HG03558 (cell line): ENCODE results near the gene HOXD13.

ENCODE experiments used
- ATAC-seq: cut with Tn5 transposase; IDR thresholded peaks from one replicate; pipeline ENCODE4 v1.9.1; 2021; ENCODE audit warnings: moderate number of reproducible peaks; ENCODE audit not compliant: unreplicated experiment; ENCODE audit errors: extremely low read depth

The HOXD13 gene

DNA sequence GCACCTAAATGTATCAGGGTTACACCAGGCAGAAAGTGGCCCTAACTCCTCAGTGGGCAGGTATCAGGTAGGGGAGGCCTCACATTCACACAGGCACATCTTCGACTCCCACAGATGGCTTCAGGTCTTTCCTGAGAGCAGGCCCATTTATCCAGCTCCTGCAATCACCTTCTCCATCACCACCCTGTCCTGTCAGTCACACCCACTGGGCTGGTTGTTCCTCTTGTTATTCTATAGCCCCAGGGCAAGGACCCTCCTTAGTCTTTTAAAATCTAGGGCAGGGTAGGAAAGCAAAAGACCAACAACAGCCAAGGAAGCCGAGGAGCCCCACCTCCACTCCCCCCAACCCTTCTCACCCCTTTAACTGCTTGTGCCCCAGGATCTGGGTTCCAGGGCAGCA, 49.8 kb downstream of the HOXD13 start:
- no peak for ATAC-seq
